AG10803 (cell line): ENCODE data around the gene NFATC1.

Experiments
- DNase-seq: peaks from one replicate; pipeline ENCODE4 v3.0.0; 2010; ENCODE audit warnings: low read depth
- H3K4me3 ChIP-seq: 2 replicates; pipeline ENCODE4 v1.5.1; 2011; ENCODE audit warnings: mild to moderate bottlenecking, low read length, control low read depth
- TF ChIP-seq, protein P1 (sequence below): conservative IDR thresholded peaks from 2 replicates; pipeline ENCODE4 v1.5.1; 2011; ENCODE audit warnings: mild to moderate bottlenecking, low read length, control low read depth, inconsistent platforms

The NFATC1 gene

DNA sequence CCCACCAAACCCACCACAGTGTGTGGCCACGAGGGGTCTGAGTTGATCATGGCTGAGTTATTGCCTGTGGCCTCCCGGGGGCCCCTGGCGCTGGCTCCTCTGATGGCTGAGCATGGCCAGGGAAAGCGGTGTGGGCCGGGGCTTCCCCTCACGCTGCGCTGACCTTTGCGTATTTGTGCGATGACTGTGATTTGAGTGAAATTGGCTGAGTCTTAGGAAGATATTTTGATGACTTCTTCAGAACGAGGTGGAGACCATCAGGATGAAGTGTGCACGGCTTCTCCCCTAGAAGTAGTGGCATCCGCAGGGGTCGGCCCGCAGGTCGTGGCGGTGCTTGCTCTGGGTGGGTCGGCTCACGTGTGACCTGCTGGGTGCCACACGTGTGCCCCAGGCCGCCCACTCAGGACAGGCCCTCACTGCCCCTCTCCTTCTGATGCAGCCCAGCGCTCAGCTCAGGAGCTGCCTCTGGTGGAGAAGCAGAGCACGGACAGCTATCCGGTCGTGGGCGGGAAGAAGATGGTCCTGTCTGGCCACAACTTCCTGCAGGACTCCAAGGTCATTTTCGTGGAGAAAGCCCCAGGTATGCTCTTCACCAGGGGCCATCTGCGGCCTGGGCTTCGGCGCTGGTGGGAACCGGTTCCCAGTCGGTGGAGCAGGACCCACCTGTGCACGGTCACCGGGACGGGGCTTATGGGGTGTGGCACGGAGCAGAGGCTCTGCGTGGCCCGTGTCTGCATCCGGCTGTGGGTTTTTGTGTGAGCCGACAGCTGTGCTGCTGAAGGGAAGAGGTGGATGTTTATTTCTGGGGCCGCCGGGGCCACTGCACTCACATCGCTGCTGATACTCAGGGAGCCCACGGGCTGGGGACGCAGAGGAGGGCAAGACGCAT lies 55.8 kb downstream of the NFATC1 start:
- H3K4me3 ChIP-seq = no peak overlapping the region
- no peak for DNase-seq
- TF ChIP-seq, protein P1, sequence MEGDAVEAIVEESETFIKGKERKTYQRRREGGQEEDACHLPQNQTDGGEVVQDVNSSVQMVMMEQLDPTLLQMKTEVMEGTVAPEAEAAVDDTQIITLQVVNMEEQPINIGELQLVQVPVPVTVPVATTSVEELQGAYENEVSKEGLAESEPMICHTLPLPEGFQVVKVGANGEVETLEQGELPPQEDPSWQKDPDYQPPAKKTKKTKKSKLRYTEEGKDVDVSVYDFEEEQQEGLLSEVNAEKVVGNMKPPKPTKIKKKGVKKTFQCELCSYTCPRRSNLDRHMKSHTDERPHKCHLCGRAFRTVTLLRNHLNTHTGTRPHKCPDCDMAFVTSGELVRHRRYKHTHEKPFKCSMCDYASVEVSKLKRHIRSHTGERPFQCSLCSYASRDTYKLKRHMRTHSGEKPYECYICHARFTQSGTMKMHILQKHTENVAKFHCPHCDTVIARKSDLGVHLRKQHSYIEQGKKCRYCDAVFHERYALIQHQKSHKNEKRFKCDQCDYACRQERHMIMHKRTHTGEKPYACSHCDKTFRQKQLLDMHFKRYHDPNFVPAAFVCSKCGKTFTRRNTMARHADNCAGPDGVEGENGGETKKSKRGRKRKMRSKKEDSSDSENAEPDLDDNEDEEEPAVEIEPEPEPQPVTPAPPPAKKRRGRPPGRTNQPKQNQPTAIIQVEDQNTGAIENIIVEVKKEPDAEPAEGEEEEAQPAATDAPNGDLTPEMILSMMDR = no peak

GRCh38 chr18:79452190-79452990 lies 56.7 kb downstream of the NFATC1 start:
- DNase-seq = no peak
- TF ChIP-seq, protein P1 = no peak
- no peak overlapping the region for H3K4me3 ChIP-seq

DNA sequence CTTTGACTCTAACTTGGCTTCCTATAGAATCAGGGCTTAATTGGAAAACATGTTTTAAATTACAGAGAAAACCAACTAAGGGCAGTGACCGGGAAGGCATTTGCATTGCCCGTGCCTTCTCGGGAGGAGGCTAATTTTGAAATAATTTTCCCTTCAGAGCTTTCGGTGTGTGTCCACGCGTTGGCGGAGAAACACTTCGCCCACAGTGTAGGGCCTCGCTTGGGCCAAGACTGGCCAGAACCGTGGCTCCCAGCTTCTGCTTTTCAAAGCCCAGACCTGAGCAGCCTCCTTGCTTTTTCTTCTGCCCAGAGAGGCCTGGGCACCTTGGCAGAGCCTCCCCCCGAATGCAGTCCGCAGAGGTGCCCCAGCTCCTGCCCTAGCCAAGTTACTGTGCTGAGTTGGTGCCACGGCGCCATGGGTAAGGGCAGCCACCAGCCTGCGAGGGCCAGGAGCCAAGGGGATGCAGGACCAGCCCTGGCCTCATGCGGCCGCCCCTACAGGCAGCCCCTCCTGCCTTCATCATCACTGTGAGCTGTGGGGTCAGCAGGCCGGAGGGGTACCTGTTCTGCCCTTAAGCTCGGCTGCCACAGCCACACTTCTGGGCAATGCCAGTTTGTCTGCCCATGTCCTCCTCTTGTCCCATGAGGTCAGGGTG lies 57.4 kb downstream of the NFATC1 start:
- no peak overlapping the region for H3K4me3 ChIP-seq
- TF ChIP-seq, protein P1 = no peak
- no peak for DNase-seq

- no peak overlapping the region for H3K4me3 ChIP-seq
- peak; percentile 56 for DNase-seq
- TF ChIP-seq, protein P1 = no peak
These were observed 58.3 kb downstream of the NFATC1 start for GRCh38 chr18:79453816-79454735.

- no peak overlapping the region for H3K4me3 ChIP-seq
- DNase-seq = no peak
- TF ChIP-seq, protein P1 = no peak
These were observed 59.5 kb downstream of the NFATC1 start for GRCh38 chr18:79455261-79455660.
